SH-SY5Y (cell line): ENCODE data around the gene SUGCT.

Experiments used
- GATA2 ChIP-seq: IDR thresholded peaks from 2 replicates; pipeline ENCODE4 v1.6.1; 2011; ENCODE audit warnings: mild to moderate bottlenecking, low read depth, low read length
- GATA3 ChIP-seq: IDR thresholded peaks from 2 replicates; pipeline ENCODE4 v1.6.1; 2011; ENCODE audit warnings: low read depth, mild to moderate bottlenecking, low read length, moderate library complexity

DNA sequence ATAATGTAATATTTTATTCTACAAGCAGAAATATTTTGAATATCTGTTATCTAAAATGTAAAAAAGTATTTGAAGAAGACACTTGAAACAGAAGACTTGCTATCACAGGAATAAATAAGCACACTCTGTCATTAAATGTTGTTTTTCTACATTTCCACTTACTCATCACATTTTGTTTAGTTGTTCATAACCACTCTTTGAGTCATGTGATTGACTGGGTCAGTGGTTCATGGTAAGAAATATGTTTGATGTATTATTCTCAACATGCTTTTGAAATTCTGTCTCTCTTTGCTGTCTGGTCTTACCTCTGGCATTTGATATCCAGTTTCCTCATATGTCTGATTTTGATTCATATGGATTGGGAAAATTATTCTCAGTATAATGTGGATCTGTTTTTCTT lies 171.8 kb downstream of the SUGCT start:
- TF ChIP-seq GATA3 = no peak
- no peak for TF ChIP-seq GATA2
